Mesendoderm (in vitro differentiated cells): ENCODE data around the gene SLC22A5.

Experiments used
- DNase-seq: peaks from one replicate; pipeline ENCODE4 v3.0.0; 2013
- H2AK5ac ChIP-seq: 2 replicates; pipeline ENCODE4 v1.6.1; 2013; ENCODE audit warnings: low read length, inconsistent platforms
- H2BK120ac ChIP-seq: 2 replicates; pipeline ENCODE4 v1.6.1; 2013; ENCODE audit warnings: low read depth, mild to moderate bottlenecking, low read length, moderate library complexity, mixed read lengths
- H2BK15ac ChIP-seq: replicated peaks from 2 replicates; pipeline ENCODE4 v1.6.1; 2013; ENCODE audit warnings: low read depth, mild to moderate bottlenecking, moderate library complexity
- H2BK5ac ChIP-seq: 2 replicates; pipeline ENCODE4 v1.6.1; 2013; ENCODE audit warnings: low read length, inconsistent platforms
- H3K18ac ChIP-seq: 2 replicates; pipeline ENCODE4 v1.6.1; 2013; ENCODE audit warnings: mild to moderate bottlenecking, low read length, mixed read lengths
- H3K23ac ChIP-seq: one replicate; pipeline ENCODE4 v1.6.1; 2013; ENCODE audit warnings: low read length
- H3K27ac ChIP-seq: 2 replicates; pipeline ENCODE4 v1.5.1; 2013; ENCODE audit warnings: low read depth, mild to moderate bottlenecking, inconsistent platforms, low read length, moderate library complexity
- H3K27me3 ChIP-seq: 2 replicates; pipeline ENCODE4 v1.6.1; 2013; ENCODE audit warnings: low read length, control low read depth, mild to moderate bottlenecking, inconsistent platforms; ENCODE audit not compliant: insufficient read depth, poor library complexity
- H3K36me3 ChIP-seq: 2 replicates; pipeline ENCODE4 v1.6.1; 2013; ENCODE audit warnings: low read length, inconsistent platforms; ENCODE audit not compliant: control insufficient read depth, insufficient read depth
- H3K4ac ChIP-seq: one replicate; pipeline ENCODE4 v1.6.1; 2013; ENCODE audit warnings: low read depth, mild to moderate bottlenecking, low read length, moderate library complexity
- H3K4me1 ChIP-seq: 2 replicates; pipeline ENCODE4 v1.6.1; 2013; ENCODE audit warnings: low read depth, low read length, inconsistent platforms; ENCODE audit not compliant: control insufficient read depth
- H3K4me2 ChIP-seq: 2 replicates; pipeline ENCODE4 v1.6.1; 2013; ENCODE audit warnings: low read length
- H3K4me3 ChIP-seq: 2 replicates; pipeline ENCODE4 v1.5.1; 2013; ENCODE audit warnings: mild to moderate bottlenecking, low read length
- H3K56ac ChIP-seq: one replicate; pipeline ENCODE4 v1.6.1; 2013; ENCODE audit warnings: low read length
- H3K79me1 ChIP-seq: 2 replicates; pipeline ENCODE4 v1.6.1; 2013; ENCODE audit warnings: low read length, inconsistent platforms
- H3K79me2 ChIP-seq: 2 replicates; pipeline ENCODE4 v1.6.1; 2013; ENCODE audit warnings: mild to moderate bottlenecking, low read length; ENCODE audit not compliant: control insufficient read depth, insufficient read depth
- H3K9ac ChIP-seq: 2 replicates; pipeline ENCODE4 v1.6.1; 2013; ENCODE audit warnings: low read length, inconsistent platforms
- H4K5ac ChIP-seq: one replicate; pipeline ENCODE4 v1.6.1; 2013; ENCODE audit warnings: low read length
- H4K8ac ChIP-seq: one replicate; pipeline ENCODE4 v1.6.1; 2013; ENCODE audit warnings: low read depth, mild to moderate bottlenecking, control low read depth, low read length, moderate library complexity
- WGBS: extraction: QIAGEN DNeasy Blood & Tissue Kit; methylation state at CpG from one replicate; pipeline ENCODE4 v1.1.7; 2013; ENCODE audit warnings: low lambda C conversion rate, missing lambda C conversion rate; ENCODE audit not compliant: insufficient coverage; ENCODE audit errors: extremely low coverage; 5-methylcytosine and 5-hydroxymethylcytosine counted together

The SLC22A5 gene

GRCh38 chr5:132385326-132386105, 16.0 kb downstream of the SLC22A5 start:
- Histone ChIP-seq H3K27ac (no peak overlapping the region), H3K36me3 (no peaks in the 10 kb centered on the region)
- peak; percentile 47 for DNase-seq

GRCh38 chr5:132386644-132387286, 17.3 kb downstream of the SLC22A5 start:
- H4K5ac ChIP-seq: no peak overlapping the region
- H3K36me3 ChIP-seq: no peaks in the 10 kb centered on the region
- H3K4me1 ChIP-seq: no peaks in the 10 kb centered on the region
- H3K79me1 ChIP-seq: no peaks in the 10 kb centered on the region
- H4K8ac ChIP-seq: no peak overlapping the region
- H3K56ac ChIP-seq: peak overlapping the region; percentile 44
- H2BK120ac ChIP-seq: no peak overlapping the region
- no peak overlapping the region for H3K18ac ChIP-seq
- H3K27ac ChIP-seq: no peak overlapping the region
- no peaks in the 10 kb centered on the region for H3K27me3 ChIP-seq
- WGBS: no CpG with 5 or more reads among the region's 10 CpGs
- H3K4ac ChIP-seq: no peak overlapping the region
- H2AK5ac ChIP-seq: no peak overlapping the region
- H3K4me2 ChIP-seq: no peak overlapping the region
- H3K23ac ChIP-seq: no peak overlapping the region
- H3K4me3 ChIP-seq: no peak overlapping the region
- no peaks in the 10 kb centered on the region for H3K79me2 ChIP-seq
- peak; percentile 72 for DNase-seq
- no peak overlapping the region for H2BK15ac ChIP-seq
- H3K9ac ChIP-seq: peak overlapping the region; percentile 28
- H2BK5ac ChIP-seq: no peak overlapping the region

More at GRCh38 chr5:132385326-132386105, 16.0 kb downstream of the SLC22A5 start:
- Histone ChIP-seq H3K4me3 (no peak overlapping the region), H4K8ac (no peak overlapping the region), H3K56ac (no peak overlapping the region), H3K4me2 (no peak overlapping the region), H3K18ac (no peak overlapping the region), H3K4ac (no peak overlapping the region), H3K23ac (no peak overlapping the region), H2BK15ac (no peak overlapping the region), H3K4me1 (no peaks in the 10 kb centered on the region), H4K5ac (no peak overlapping the region), H3K27me3 (no peaks in the 10 kb centered on the region), H2BK5ac (no peak overlapping the region), H2BK120ac (no peak overlapping the region), H3K79me1 (no peaks in the 10 kb centered on the region), H3K9ac (no peak overlapping the region), H3K79me2 (no peaks in the 10 kb centered on the region), H2AK5ac (no peak overlapping the region)
- WGBS: no CpG with 5 or more reads among the region's 9 CpGs

GRCh38 chr5:132387640-132388117, 18.2 kb downstream of the SLC22A5 start:
- H3K27ac ChIP-seq: peak overlapping the region; percentile 38
- no peak overlapping the region for H3K9ac ChIP-seq
- no peak overlapping the region for H3K4me2 ChIP-seq
- H3K79me2 ChIP-seq: no peaks in the 10 kb centered on the region
- no peak overlapping the region for H3K56ac ChIP-seq
- H3K18ac ChIP-seq: no peak overlapping the region
- H3K4ac ChIP-seq: no peak overlapping the region
- no peak overlapping the region for H3K4me3 ChIP-seq
- no peak overlapping the region for H2AK5ac ChIP-seq
- H2BK15ac ChIP-seq: no peak overlapping the region
- no peak overlapping the region for H2BK5ac ChIP-seq
- H4K5ac ChIP-seq: no peak overlapping the region
- no peak overlapping the region for H2BK120ac ChIP-seq
- H3K4me1 ChIP-seq: no peaks in the 10 kb centered on the region
- DNase-seq: peak; percentile 77
- no peaks in the 10 kb centered on the region for H3K27me3 ChIP-seq
- H3K36me3 ChIP-seq: no peaks in the 10 kb centered on the region
- no peak overlapping the region for H4K8ac ChIP-seq
- no CpG with 5 or more reads among the region's 4 CpGs for WGBS
- H3K79me1 ChIP-seq: no peaks in the 10 kb centered on the region
- H3K23ac ChIP-seq: no peak overlapping the region

GRCh38 chr5:132388244-132389050, 18.9 kb downstream of the SLC22A5 start:
- Histone ChIP-seq H2AK5ac (no peak overlapping the region), H3K4ac (no peak overlapping the region), H2BK120ac (no peak overlapping the region), H3K23ac (no peak overlapping the region), H2BK5ac (no peak overlapping the region), H3K27ac (no peak overlapping the region), H3K18ac (no peak overlapping the region), H3K79me2 (no peaks in the 10 kb centered on the region), H3K4me1 (no peaks in the 10 kb centered on the region), H3K4me2 (no peak overlapping the region), H3K9ac (peak overlapping the region; percentile 18), H3K27me3 (no peaks in the 10 kb centered on the region), H4K8ac (no peak overlapping the region), H4K5ac (no peak overlapping the region), H3K56ac (no peak overlapping the region), H3K4me3 (no peak overlapping the region), H2BK15ac (no peak overlapping the region), H3K79me1 (no peaks in the 10 kb centered on the region), H3K36me3 (no peaks in the 10 kb centered on the region)
- no peak for DNase-seq
- WGBS: no CpG with 5 or more reads among the region's 8 CpGs

GRCh38 chr5:132389051-132389331, 19.5 kb downstream of the SLC22A5 start:
- Histone ChIP-seq H3K4me3 (no peak overlapping the region), H2BK5ac (no peak overlapping the region), H3K18ac (no peak overlapping the region), H3K36me3 (no peaks in the 10 kb centered on the region), H2BK15ac (no peak overlapping the region), H2AK5ac (no peak overlapping the region), H3K4me1 (no peaks in the 10 kb centered on the region), H3K56ac (no peak overlapping the region), H3K79me1 (no peaks in the 10 kb centered on the region), H3K23ac (no peak overlapping the region), H3K4me2 (no peak overlapping the region), H2BK120ac (no peak overlapping the region), H4K5ac (no peak overlapping the region), H3K9ac (no peak overlapping the region), H3K4ac (no peak overlapping the region), H3K27ac (no peak overlapping the region), H4K8ac (no peak overlapping the region), H3K27me3 (no peaks in the 10 kb centered on the region), H3K79me2 (no peaks in the 10 kb centered on the region)
- no CpG with 5 or more reads among the region's 1 CpG for WGBS
- DNase-seq: no peak
